Transverse colon (tissue), 4 donors: ENCODE results near the gene EFNA5.

ENCODE experiments used
- POLR2A ChIP-seq: fragments of 450-650 bp; IDR thresholded peaks from one replicate; pipeline ENCODE4 v1.6.1; 2016; ENCODE audit warnings: antibody characterized with exemption, mild to moderate bottlenecking, moderate library complexity
- POLR2AphosphoS5 ChIP-seq, 3 donors: sonication (generic); formaldehyde crosslinking; IDR thresholded peaks; one replicate each; pipeline ENCODE4 v1.6.1; 2016; ENCODE audit warnings: antibody characterized with exemption in 3 of 3
- TF ChIP-seq, protein P1 (sequence below), 5 experiments: fragments of 200-600 bp in 3 of 5; fragments of 450-650 bp in 2 of 5; sonication (generic) in 3 of 5; IDR thresholded peaks; 1 replicate in 2 of 5; 2 replicates in 3 of 5; pipeline ENCODE4 v1.5.1; 2016 to 2017; ENCODE audit warnings: antibody characterized with exemption in 5 of 5, inconsistent platforms in 3 of 5, mild to moderate bottlenecking in 2 of 5, moderate library complexity in 1 of 5

DNA sequence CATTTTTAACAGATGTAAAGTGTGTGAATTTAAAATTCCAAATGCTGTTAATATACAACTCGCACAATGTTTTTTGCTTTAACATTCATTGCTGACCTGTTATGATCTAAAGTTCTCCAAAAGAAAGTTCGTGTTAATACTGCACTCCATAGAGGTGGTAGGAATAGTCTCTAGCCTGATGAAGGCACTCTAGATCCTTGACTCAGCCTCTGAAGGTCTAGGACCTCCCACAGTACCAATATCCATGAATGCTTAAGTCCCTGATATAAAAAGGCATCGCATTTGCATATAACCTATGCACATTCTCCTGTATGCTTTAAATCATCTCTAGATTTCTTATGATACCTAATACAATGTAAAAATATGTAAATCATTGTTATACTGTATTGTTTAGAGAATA lies 213.6 kb downstream of the EFNA5 start:
- TF ChIP-seq, protein P1, sequence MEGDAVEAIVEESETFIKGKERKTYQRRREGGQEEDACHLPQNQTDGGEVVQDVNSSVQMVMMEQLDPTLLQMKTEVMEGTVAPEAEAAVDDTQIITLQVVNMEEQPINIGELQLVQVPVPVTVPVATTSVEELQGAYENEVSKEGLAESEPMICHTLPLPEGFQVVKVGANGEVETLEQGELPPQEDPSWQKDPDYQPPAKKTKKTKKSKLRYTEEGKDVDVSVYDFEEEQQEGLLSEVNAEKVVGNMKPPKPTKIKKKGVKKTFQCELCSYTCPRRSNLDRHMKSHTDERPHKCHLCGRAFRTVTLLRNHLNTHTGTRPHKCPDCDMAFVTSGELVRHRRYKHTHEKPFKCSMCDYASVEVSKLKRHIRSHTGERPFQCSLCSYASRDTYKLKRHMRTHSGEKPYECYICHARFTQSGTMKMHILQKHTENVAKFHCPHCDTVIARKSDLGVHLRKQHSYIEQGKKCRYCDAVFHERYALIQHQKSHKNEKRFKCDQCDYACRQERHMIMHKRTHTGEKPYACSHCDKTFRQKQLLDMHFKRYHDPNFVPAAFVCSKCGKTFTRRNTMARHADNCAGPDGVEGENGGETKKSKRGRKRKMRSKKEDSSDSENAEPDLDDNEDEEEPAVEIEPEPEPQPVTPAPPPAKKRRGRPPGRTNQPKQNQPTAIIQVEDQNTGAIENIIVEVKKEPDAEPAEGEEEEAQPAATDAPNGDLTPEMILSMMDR (IDR thresholded peaks at IDR 0.05), result no peak
- TF ChIP-seq POLR2A (no peak), POLR2AphosphoS5 (IDR thresholded peaks at IDR 0.05) (no peak)
